HG02938 (cell line): ENCODE results near the gene EME2.

ENCODE experiments used
- ATAC-seq: cut with Tn5 transposase; IDR thresholded peaks from one replicate; pipeline ENCODE4 v1.9.1; 2021; ENCODE audit warnings: mild to moderate bottlenecking, moderate library complexity; ENCODE audit not compliant: unreplicated experiment

Gene EME2

DNA sequence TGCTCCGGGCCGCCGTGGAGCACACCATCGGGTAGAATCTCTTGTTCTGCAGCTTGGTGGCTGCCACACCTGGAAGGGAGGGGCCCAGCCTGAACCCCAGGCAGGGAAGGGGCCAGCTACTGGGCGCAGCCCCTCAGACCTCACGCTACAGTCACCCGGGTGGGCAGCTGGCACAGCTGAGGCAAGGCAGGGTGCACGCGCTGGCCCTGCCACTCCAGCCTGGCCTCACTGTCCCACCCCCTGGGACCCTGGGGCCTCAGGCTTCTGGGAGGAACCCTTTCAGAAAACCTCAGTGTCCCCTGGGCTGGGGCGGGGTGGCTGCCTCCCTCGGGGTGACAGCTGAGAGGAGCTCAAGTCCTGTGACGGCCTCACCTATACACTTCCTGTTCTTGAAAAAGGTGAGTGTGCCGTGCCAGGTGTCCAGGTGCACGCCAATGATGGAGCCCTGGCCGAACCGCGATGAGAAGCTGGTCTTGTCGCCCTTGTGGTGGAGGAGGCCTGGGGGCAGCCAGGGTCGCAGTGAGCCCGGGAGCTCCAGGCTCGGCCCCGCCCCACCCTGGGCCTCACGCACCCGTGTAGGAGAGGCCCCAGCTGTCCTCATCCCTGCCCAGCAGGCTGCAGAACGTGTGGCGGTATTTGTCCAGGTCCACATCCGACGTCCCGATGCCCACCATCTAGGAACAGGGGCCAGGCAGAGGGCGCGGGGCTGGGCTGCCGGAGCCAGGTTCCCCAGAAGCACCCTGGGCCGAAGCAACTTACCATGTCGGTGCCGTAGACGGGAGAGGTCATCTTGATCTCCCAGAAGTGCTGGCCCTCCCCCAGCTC is 5.0 kb downstream of the EME2 start:
- no peak for ATAC-seq

DNA sequence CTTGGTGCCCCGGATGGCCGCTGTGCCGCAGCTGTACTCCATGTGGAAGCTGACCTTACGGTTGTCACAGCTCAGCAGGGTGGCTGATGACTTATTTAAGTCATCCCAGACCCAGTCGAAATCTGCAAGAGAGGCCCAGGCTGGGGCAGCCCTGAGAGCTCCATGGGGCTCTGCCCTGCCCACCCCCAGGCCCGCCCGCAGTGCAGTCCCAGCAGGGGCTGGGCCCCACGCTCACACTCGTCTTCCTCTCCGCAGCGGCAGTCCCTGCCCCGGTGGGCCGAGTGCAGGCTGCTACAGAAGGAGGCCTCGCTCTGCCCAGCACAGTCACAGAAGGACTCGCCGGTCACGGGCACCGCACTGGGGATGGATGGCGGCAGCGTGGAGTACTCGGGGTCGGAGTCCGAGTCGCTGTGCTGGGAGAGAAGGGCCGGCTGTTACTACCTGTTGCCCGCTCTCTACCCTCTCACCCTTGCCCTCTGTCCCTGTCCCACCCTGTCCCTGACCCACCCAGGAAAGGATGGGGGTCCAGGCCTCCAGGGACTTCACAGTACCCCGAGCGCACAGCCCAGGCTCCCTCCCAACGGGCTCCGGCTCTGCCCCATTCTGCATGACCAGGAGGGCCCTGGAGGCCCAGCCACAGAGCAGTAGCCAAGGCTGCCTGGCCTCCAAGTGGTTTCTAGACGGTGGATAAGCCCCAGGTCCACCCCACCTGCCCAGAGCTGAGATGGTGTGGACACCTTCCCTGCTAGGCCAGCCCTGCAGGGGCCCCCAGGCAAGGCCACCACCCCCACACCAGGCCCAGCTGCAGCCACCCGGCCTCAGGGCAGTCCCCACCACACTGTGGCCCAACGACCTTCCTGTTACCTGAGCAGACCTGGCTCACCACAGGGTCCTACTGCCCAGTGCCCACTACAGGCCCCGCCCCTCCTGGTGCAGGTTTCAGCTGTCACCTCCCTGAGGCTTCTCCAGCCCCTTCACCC is 5.9 kb downstream of the EME2 start:
- ATAC-seq, result no peak

DNA sequence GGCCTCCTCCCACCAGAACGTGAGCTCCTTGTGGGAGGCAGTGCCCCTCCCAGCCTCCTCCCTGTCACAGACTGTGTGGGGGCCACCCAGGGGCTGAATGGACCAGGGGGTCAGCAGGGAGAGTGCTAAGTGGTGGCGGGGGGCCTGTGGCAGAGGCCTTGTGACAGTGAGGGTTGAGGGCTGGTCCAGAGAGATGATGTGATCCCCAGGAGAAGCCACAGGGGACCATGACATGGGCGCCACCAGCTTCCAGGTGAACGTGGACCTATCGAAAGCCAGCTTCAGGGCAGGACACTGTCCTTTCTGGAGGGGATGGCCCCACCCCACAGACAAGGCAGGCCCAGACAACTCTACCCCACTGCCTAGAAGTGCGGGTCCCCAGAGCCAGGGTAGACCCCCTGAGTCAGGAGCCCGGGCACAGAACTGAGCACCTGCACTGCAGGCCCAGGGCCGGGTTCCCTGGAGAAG is 6.7 kb downstream of the EME2 start:
- no peak for ATAC-seq

DNA sequence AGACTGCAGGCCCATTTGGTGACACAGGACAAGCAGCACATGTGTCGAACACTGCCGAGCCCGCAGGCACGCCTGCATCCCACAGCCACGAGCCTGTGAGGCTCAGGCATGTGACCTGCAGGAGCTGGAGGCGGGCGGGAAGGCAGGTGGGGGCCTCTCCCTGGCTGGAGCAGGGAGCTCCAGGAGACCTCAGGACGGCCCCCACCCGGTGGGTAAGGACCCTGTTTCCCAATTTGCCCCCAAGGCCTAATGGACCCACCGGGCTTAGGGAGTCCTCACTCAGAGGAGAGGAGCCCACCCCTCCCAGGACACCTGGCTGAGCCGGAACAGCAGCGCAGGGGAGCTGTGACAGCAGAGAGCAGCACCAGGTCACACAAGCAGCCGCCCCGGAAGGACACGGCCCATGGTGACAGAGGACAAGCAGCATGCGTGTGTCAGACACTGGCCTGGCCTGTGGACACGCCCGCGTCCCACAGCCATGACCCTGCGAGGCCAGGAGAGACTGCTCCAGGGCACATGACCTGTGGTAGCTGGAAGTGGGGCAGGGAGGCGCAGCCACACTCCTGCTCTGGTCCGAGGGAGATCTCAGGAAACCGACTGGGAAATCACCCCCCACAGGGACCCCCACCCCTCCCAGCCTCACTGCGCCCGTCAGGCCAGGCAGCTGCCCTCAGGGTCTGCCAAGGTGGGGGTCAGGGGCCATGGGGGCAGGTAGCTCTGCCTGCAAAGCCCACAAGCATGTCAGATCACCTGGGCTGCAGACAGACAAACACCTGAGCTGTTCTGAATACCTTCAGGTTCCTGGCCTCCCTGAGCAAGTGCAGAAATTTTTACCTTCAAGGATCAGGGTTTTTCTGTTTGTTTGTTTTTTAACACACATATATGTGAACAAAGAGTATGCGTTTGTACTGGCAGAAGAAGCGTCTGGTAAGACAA is 7.4 kb downstream of the EME2 start:
- ATAC-seq, result no peak

DNA sequence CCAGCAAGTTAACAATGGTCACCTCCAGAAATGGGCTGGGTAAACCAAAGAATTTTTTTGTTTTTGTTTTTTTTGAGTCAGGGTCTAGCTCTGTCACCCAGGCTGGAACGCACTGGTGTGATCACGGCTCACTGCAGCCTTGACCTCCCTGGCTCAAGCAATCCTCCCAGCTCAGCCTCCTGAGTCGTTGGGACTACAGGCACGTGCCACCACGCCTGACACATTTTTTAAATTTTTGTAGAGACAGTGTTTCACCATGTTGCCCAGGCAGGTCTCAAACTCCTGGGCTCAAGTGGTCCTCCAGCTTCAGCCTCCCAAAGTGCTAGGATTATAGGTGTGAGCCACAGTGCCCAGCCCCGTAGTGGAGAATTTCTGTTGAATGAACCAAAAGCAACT is 8.1 kb downstream of the EME2 start:
- no peak for ATAC-seq

DNA sequence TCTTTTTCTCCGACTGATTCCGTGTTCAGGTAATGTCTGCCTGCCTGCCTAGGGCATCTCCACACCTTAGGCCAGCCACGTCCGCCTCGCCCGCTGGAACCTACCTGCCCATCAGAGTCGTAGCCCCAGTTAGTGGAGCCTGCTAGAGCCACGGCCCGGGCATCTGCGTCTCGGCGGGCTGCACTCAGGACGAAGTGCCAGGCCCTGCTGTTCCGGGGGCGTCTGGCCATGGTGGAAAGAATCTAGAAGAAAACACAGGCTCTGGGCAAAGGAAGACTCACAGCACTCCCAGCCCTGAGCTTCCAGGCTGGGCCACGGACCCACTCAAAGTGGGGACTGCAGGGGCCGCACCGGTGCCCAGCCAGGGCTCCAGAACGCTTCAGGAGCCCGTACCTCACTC is 8.6 kb downstream of the EME2 start:
- no peak for ATAC-seq

DNA sequence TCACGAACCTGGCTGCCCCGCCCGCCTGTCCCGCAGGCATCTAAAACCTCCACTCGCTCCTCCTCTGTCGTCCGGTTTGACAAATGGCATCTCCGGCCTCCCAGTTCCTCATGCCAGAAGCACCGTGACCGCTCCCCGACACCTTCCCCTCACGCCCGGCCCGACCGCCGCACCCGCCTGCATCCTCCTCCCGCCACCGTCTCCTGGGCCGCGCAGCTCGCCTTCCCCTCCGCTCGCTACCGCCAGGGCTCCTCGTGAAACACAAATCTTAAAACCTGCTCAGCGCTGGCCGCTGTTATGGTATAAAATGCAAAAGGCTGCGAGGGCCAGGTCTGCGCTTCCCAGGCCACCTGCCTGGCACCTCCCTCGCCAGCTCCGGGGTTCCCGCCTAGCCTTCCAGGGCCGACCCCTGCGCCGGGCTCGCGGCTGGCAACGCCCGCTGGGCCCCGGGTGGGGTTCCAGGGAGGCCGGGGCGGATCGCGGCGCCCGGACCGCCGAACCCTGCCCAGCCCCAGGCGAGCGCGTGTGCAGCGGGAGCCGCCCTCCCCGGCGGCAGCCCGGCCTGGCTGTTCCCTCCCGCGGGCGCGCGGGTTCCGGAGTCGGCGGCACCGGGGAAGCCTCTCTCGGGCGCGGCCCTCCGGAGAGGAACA is 9.3 kb downstream of the EME2 start:
- ATAC-seq, result no peak

DNA sequence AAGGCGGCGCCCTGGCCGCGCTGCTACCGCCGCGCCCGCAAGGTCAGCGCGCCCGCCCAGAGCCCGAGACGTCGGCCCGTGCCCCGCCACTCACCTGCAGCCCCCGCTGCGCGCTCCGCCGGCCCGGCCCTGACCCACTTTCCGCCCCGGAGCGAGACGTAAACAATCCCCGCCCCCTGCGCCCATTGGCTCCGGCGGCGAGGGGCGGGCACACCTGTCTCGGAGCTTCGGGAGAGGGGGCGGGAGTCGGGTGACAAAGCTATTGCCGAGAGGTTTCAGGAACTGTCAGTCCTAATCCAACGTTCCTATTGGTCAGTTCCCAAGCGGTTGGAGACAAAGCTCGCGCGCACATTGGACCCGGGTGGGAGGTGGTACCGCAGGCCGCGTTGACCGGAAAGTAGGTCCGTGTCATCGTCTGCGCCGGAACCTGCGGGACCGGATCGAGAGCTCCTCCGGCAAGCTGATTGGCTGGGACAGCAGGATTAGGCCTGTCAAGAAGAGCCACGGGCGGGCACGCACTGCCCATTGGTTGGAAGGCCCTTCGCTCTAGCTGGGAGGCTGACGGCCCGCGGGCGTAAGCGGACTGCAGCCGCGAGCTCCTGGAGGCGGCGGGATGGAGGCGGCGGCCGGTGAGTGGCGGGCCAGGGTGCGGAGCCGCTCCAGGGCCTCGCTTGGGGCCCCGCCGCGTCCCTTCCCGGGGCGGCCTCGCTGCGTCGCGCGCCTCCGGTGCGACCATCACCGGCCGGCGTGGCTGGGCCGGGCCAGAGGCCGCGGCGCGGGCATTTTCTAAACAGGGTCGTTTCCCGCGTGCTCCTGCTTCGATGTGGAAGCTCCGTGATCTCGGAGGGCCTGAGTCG is 10.0 kb downstream of the EME2 start, which contains the start of the genes NUBP2 and SPSB3:
NUBP2 (plus strand) TSS at position 553 of the 857 bp plus-strand sequence; CDS start at position 614, 61 bp downstream.
SPSB3 (minus strand) TSS at position 164 of the 857 bp plus-strand sequence. CDS start 1,088 bp downstream, outside the sequence.
- ATAC-seq, result peak; percentile 88

DNA sequence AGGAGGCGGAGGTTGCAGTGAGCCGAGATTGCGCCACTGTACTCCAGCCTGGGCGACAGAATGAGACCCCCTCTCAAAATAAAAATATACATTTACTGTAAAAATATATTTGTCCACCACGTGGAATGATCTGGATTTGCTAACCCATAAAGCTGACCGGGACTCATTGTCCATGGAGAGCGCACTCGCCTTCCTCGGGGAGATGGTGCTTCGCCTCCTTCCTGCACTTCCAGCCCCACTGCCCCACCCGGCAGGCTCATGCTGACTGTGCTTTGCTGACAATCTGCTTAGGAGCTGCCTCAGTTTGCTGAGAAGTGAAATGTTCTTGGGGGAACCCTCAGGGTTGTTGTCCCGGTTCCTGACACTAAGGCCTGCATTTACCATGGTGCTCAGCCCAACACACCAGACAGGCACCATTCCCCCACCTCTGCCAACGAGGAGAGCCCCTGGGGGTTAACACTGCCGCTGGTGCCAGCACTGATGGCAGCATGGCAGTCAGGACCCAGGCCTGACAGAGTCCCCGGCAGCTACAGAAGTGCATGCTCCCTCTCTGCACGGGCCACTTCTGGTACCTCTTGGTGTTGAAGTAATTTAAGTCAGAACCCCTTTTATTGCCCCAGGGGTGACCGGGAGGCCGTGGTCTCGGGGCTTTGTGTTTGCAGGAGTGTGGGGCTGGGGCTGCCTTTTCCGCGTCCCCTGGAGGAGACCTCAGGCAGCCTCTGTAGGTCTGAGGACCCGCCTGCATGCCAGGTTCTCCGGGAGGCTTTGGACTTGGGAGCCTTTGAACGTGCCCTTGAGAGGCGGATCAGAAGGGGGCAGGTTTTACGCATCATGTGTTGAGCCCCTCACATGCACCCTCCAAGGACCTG is 12.6 kb downstream of the EME2 start:
- no peak for ATAC-seq

DNA sequence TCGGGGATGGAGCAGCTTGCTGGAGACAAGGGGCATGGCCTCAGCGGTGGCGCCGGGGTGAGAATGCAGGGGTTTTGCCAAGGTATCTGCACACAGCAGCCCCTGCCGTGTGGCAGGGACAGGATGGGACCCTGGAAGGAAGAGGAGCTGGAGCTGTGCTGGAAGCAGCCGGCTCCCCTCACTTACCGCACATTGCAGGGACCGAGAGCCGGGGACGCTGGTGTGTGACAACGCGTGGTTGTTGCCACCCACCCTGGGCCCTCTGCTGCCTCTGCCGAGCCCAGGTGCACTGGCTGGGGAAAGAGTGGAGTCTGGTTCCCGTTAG is 13.2 kb downstream of the EME2 start:
- ATAC-seq, result no peak

DNA sequence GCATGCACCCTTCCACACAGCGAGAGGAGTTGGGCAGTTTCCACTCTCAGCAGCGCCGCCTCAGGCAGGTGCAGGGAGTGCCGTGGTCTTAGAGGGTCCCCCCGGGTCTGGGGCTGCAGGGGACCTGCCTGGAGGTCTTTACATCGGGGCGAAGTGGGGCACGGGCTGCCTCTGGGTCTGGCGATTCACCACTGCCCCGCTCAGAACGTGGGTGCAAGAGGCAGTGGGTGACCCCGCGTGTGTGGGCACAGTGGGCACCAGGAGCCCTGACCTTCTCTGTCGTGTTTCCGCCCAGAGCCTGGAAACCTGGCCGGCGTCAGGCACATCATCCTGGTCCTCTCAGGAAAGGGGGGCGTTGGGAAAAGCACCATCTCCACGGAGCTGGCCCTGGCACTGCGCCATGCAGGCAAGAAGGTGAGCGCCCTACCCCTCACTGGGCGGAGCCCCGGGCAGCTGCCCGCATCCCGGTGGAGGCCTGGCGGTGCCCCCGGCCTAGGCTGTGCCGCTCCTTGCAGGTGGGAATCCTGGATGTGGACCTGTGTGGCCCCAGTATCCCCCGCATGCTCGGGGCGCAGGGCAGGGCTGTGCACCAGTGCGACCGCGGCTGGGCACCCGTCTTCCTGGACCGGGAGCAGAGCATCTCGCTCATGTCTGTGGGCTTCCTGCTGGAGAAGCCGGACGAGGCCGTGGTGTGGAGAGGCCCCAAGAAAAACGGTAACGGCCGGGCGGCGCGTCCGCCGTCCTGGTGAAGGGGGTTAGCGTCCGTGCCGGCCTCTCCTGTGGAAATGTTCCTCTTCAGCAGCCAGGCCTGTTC is 13.8 kb downstream of the EME2 start:
- no peak for ATAC-seq

DNA sequence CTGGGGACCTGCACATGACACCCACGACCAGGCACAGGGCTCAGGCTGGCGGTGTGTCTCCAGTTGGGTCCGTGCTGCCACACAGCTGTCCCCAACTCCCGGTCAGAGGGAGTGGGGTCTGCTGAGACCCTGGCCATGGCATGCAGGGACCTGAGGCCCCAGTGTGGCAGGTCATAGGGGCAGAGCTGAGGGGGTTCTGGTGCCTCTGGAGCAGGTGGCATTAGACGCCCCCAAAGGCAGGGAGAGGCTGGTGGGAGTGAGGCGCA is 14.4 kb downstream of the EME2 start:
- no peak for ATAC-seq

DNA sequence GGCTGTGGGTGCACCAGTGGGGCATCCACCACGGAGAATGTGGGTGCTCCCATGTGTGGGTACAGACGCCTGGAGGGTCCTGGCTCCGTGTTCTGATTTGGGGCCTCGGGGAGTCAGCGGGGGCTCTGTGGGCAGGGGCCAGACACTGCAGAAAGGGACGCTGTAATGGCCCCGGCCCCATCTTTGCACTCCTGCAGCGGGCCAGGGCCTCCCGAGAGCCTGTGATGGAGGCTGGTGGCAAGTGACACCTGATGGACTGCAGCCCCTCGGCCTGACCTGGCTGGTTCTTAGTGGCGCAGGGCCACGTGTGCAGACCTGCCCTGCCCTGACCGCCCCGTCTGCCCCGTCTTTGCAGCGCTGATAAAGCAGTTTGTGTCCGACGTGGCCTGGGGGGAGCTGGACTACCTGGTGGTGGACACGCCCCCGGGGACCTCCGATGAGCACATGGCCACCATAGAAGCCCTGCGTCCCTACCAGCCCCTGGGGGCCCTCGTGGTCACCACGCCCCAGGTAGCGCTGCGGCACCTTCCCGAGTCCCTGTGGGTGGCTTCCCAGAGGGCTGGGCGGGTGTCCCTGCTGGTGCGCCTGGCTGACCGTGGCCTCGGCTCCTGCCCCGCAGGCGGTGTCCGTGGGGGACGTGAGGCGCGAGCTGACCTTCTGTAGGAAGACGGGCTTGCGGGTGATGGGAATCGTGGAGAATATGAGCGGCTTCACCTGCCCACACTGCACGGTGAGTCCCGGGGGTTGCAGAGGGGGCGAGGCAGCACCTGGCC is 14.9 kb downstream of the EME2 start:
- ATAC-seq, result no peak

DNA sequence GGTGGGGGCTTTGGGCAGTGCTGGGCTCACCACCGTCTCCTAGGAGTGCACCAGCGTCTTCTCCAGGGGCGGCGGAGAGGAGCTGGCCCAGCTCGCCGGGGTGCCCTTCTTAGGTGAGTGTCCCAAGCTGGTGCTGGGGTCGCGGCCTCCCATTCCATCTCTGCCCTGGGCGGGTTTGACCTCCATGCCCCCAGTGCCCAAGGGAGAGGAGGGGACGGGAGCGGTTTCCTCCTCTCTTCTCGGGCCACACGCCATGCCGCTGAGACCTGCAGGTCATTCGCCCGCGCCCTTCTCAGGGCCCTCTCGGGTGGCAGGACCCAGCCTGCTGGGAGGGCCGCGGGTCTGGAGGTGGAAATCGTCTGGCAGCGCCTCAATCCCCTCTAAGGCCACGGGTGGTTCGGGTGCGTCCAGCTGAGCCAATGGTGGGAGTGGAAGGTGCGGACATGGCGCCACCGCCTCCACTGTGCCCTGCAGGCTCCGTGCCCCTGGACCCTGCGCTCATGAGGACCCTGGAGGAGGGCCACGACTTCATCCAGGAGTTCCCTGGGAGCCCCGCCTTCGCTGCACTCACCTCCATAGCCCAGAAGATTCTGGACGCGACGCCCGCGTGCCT is 15.6 kb downstream of the EME2 start:
- no peak for ATAC-seq

DNA sequence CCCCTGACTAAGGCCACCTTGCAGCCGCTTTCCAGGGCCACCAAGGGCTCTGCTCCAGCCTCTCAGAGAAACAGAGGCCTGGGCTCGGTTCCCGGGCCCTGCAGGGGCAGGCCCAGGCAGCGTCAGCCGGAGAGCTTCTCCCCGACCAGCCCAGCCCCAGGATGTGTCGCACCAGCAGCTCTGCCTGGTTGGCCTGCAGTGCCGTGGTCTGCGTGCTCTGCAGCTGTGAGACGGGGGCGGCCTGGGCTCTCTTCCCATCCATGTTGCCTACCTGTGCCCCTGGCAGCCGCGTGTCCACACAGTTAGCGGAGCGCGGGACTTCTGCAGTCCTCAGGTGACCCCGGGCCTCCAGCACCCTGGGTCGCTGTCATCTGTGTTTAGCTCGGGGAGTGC is 16.1 kb downstream of the EME2 start:
- no peak for ATAC-seq

DNA sequence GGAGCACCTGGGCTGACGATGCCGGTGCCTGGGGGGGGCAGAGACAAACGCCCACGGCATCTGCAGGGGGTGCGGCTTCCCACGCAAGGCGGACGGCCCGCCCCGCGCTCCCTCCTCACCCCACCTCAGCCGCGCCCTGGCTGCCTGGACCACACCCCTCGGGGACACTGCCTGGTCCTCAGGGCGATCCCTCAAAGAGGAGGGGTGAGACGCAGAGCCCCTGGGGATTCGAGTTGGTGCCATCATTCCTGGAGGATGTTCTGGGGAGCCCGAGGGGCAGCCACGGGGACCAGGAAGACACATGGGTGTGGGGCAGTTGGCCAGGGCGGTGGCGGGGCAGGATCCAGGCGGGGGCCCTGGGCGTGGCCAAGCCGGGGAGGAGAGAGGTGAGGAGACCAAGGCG is 17.0 kb downstream of the EME2 start:
- no peak for ATAC-seq

DNA sequence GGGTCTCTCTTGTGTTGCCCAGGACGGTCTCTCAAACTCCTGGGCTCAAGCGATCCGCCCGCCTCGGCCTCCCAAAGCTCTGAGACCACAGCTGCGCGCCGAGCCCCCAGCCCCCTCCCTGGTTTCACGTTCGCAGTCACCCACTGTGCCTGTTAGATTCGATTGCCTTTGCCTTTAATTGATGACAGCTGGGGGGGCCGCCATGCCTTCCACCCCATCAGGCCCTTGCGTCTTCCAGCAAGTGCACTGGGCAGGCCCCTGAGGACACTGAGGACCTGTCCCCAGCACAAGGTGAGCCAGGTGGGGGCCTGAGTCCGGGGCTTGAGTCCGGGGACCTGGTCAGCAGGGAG is 17.6 kb downstream of the EME2 start:
- ATAC-seq, result no peak
